ENCODE data around the gene MAPK1IP1L. TPM values are rescaled to one million over a fixed set of nuclear protein-coding genes. Genes with fewer than 3 reads are reported as not detected.
"Not testable (repeated sequence)": the region's sequence is repeated elsewhere in the genome, so short reads cannot be mapped to it uniquely, and the experiment has no call there.

MAPK1IP1L gene
- total RNA-seq, 1 experiment from 2014 or later: 73.9 TPM

DNA sequence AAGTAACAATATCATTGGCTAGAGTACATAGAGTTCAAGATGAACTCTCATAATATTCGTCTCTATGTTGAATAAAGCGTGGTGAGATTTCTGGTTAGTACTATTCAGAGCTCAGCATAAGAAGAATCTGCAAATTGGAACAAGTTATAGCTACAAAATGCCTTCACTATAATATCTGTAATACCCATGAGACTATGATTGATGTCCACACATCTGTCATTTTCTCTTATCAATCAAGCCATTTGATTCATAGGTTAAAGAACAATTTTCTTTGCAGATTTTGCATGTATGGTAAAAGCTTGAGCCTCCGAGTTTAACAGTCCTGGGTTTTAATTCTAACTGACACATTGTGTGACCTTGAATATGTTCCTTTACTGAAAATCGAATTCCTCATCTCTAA lies 23.0 kb upstream of the MAPK1IP1L start:
- H2AFZ ChIP-seq (ENCODE audit: low read length): no peak overlapping the region
- DNase-seq (no peak), ATAC-seq (no peak)
- no TSS peak for BruUV-seq (replicated peaks)
- no peak overlapping the region for H3K27ac ChIP-seq (ENCODE audit: low read length)
- H3K79me2 ChIP-seq (ENCODE audit: low read length): peaks cover 82% of the 10 kb centered on the region
- H3K4me2 ChIP-seq (ENCODE audit: low read length): peak overlapping the region; percentile 80
- H3K9me2 ChIP-seq (replicated peaks; ENCODE audit: low read length): no peaks in the 10 kb centered on the region
- ChIA-PET CTCF (interaction anchor here (0.5 to 1.0 kb wide), 3 partner anchors 23 to 125 kb away, joined by 3 to 6 read pairs (median 4); partner anchors contain the start of genes GCH1 and MAPK1IP1L), POLR2A (ENCODE audit: unreplicated experiment) (no interaction called here)
- peak overlapping the region; percentile 75 for H3K4me3 ChIP-seq (ENCODE audit: low read length)
- peak overlapping the region; percentile 86 for H3K9ac ChIP-seq (ENCODE audit: low read length)
- peaks cover 34% of the 10 kb centered on the region for H3K4me1 ChIP-seq (ENCODE audit: insufficient read depth, low read length)
- no peaks in the 10 kb centered on the region for H3K9me3 ChIP-seq (ENCODE audit: low read length)
- H3F3A ChIP-seq (ENCODE audit: low read length, unreplicated experiment): no peaks in the 10 kb centered on the region
- intact Hi-C loops (cut with micrococcal nuclease): no loop called here
- no peaks in the 10 kb centered on the region for H3K27me3 ChIP-seq (ENCODE audit: low read length)
- peaks cover 35% of the 10 kb centered on the region for H4K20me1 ChIP-seq (ENCODE audit: low read length)
- TF ChIP-seq EZH2 (IDR thresholded peaks at IDR 0.05; ENCODE audit: low read length, unreplicated experiment): no peak
- peaks cover 11% of the 10 kb centered on the region for H3K36me3 ChIP-seq (ENCODE audit: low read depth, low read length)

DNA sequence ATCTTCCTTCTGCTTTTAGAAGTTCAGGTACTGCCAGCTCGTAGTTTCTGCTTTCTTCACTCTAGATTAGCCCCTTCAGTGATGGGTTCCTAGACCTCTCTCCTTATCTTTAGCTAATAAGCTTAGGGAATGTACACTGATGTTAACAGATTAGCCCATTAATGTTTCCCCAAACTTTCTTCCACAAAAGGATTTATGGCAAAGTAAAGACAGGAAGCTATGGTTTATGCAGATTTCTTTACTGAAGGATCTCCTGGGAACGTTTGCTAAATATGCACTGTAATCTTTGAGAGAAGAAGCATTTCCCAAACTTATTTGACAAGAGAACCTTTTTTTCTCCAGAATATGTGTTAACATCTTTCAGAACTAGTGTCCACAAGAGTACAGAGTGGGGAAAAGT lies 20.3 kb upstream of the MAPK1IP1L start:
- CTCF ChIA-PET: no interaction called here
- no peak overlapping the region for H3K27ac ChIP-seq (ENCODE audit: low read length)

DNA sequence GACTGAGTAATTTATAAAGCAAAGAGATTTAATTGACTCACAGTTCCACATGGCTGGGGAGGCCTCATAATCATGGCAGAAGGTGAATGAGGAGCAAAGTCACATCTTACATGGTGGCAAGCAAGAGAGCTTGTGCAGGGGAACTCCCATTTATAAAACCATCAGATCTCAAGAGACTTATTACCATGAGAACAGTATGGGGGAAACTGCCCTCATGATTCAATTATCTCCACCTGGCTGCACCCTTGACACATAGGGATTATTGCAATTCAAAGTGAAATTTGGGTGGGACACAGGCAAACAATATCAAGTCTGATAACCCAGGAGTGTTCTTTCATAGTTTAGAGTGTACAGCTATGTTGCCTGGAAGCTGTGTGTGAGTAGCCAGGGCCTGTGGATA lies 13.5 kb upstream of the MAPK1IP1L start:
- H3K4me2 ChIP-seq (ENCODE audit: low read length); intact Hi-C loops (cut with micrococcal nuclease); H3K4me3 ChIP-seq (ENCODE audit: low read length); CTCF ChIA-PET; H4K20me1 ChIP-seq (ENCODE audit: low read length); DNase-seq; H3K9ac ChIP-seq (ENCODE audit: low read length); H2AFZ ChIP-seq (ENCODE audit: low read length); H3K9me2 ChIP-seq (replicated peaks; ENCODE audit: low read length); BruUV-seq (replicated peaks); H3K27ac ChIP-seq (ENCODE audit: low read length); H3K27me3 ChIP-seq (ENCODE audit: low read length); H3K9me3 ChIP-seq (ENCODE audit: low read length): not testable (repeated sequence)
- Histone ChIP-seq H3F3A (ENCODE audit: low read length, unreplicated experiment) (peaks cover 11% of the 10 kb centered on the region), H3K4me1 (ENCODE audit: insufficient read depth, low read length) (peaks cover 16% of the 10 kb centered on the region), H3K36me3 (ENCODE audit: low read depth, low read length) (peaks cover 30% of the 10 kb centered on the region), H3K79me2 (ENCODE audit: low read length) (peaks cover 24% of the 10 kb centered on the region)
- POLR2A ChIA-PET (ENCODE audit: unreplicated experiment): interaction anchor here (1.0 to 1.1 kb wide), 2 partner anchors 11 to 13 kb away, joined by 3 to 6 read pairs; partner anchors contain the start of genes MAPK1IP1L, SOCS4 and WDHD1
- ATAC-seq: peak; percentile 19; the same call in 1 of the 2 replicates

More for the DNA sequence above, 20.3 kb upstream of the MAPK1IP1L start:
- Histone ChIP-seq H3K36me3 (ENCODE audit: low read depth, low read length) (peaks cover 19% of the 10 kb centered on the region), H2AFZ (ENCODE audit: low read length) (no peak overlapping the region), H3K4me1 (ENCODE audit: insufficient read depth, low read length) (peaks cover 20% of the 10 kb centered on the region), H3K9ac (ENCODE audit: low read length) (no peak overlapping the region), H3F3A (ENCODE audit: low read length, unreplicated experiment) (no peaks in the 10 kb centered on the region), H3K27me3 (ENCODE audit: low read length) (no peaks in the 10 kb centered on the region), H3K9me3 (ENCODE audit: low read length) (no peaks in the 10 kb centered on the region), H4K20me1 (ENCODE audit: low read length) (peaks cover 35% of the 10 kb centered on the region), H3K4me2 (ENCODE audit: low read length) (no peak overlapping the region), H3K79me2 (ENCODE audit: low read length) (peaks cover 63% of the 10 kb centered on the region), H3K4me3 (ENCODE audit: low read length) (no peak overlapping the region), H3K9me2 (replicated peaks; ENCODE audit: low read length) (no peaks in the 10 kb centered on the region)
- TF ChIP-seq EZH2phosphoT487 (IDR thresholded peaks at IDR 0.05; ENCODE audit: borderline replicate concordance, low read length) (no peak), EZH2 (IDR thresholded peaks at IDR 0.05; ENCODE audit: low read length, unreplicated experiment) (no peak)
- TF ChIP-seq, protein P1, sequence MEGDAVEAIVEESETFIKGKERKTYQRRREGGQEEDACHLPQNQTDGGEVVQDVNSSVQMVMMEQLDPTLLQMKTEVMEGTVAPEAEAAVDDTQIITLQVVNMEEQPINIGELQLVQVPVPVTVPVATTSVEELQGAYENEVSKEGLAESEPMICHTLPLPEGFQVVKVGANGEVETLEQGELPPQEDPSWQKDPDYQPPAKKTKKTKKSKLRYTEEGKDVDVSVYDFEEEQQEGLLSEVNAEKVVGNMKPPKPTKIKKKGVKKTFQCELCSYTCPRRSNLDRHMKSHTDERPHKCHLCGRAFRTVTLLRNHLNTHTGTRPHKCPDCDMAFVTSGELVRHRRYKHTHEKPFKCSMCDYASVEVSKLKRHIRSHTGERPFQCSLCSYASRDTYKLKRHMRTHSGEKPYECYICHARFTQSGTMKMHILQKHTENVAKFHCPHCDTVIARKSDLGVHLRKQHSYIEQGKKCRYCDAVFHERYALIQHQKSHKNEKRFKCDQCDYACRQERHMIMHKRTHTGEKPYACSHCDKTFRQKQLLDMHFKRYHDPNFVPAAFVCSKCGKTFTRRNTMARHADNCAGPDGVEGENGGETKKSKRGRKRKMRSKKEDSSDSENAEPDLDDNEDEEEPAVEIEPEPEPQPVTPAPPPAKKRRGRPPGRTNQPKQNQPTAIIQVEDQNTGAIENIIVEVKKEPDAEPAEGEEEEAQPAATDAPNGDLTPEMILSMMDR (conservative IDR thresholded peaks at IDR 0.05; ENCODE audit: low read depth, low read length): no peak
- ATAC-seq (no peak), DNase-seq (no peak)
- POLR2A ChIA-PET (ENCODE audit: unreplicated experiment): no interaction called here
- intact Hi-C loops (cut with micrococcal nuclease): no loop called here
- no TSS peak for BruUV-seq (replicated peaks)

DNA sequence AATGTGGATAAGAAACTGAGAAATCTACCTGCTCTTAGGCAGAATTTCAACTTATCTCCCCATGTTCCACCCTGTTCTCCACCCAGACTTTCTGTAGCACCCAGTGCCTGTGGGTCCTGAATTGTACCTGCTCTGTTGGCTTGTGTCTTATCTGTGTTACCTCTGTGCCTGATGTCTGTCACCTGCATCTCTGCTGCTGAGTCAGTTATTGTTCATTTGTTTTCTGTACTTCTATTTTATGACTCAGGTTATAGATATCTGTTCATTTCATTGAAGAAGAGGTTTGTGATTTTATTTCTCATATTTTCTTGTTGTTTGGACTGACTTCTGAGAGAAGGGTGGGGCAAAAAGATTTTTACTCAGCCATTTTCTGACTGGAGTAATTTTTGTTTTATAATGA lies 12.7 kb upstream of the MAPK1IP1L start:
- TF ChIP-seq, protein P1 (conservative IDR thresholded peaks at IDR 0.05; ENCODE audit: low read depth, low read length): no peak
- TF ChIP-seq EZH2phosphoT487 (IDR thresholded peaks at IDR 0.05; ENCODE audit: borderline replicate concordance, low read length): no peak
- no peak overlapping the region for H3K9ac ChIP-seq (ENCODE audit: low read length)
- ChIA-PET POLR2A (ENCODE audit: unreplicated experiment) (no interaction called here), CTCF (no interaction called here)
- no peaks in the 10 kb centered on the region for H3K9me3 ChIP-seq (ENCODE audit: low read length)
- peaks cover 11% of the 10 kb centered on the region for H3F3A ChIP-seq (ENCODE audit: low read length, unreplicated experiment)
- no peak overlapping the region for H3K4me3 ChIP-seq (ENCODE audit: low read length)
- intact Hi-C loops (cut with micrococcal nuclease): no loop called here
- H4K20me1 ChIP-seq (ENCODE audit: low read length): no peaks in the 10 kb centered on the region
- peaks cover 16% of the 10 kb centered on the region for H3K4me1 ChIP-seq (ENCODE audit: insufficient read depth, low read length)
- ATAC-seq (peak; percentile 95), DNase-seq (peak; percentile 90)
- peaks cover 24% of the 10 kb centered on the region for H3K79me2 ChIP-seq (ENCODE audit: low read length)
- no TSS peak for BruUV-seq (replicated peaks)
- H3K27ac ChIP-seq (ENCODE audit: low read length): peak overlapping the region; percentile 46
- H3K4me2 ChIP-seq (ENCODE audit: low read length): peak overlapping the region; percentile 35
- peaks cover 34% of the 10 kb centered on the region for H3K36me3 ChIP-seq (ENCODE audit: low read depth, low read length)
- H3K27me3 ChIP-seq (ENCODE audit: low read length): no peaks in the 10 kb centered on the region
- no peak overlapping the region for H2AFZ ChIP-seq (ENCODE audit: low read length)
- H3K9me2 ChIP-seq (replicated peaks; ENCODE audit: low read length): no peaks in the 10 kb centered on the region

All from PC-3 (cell line).